Effector memory CD4-positive, alpha-beta T cell (primary cell): ENCODE data around the gene MAFF.
A peak's percentile ranks its signal among the peaks of the same experiment; 100 is the strongest.

ENCODE experiments used
- DNase-seq, 3 donors: peaks; one replicate each; pipeline ENCODE4 v3.0.0-alpha.2; 2020
- H3K27ac ChIP-seq: 2 replicates; pipeline ENCODE4 v1.7.0; 2013; ENCODE audit warnings: mild to moderate bottlenecking, low read length, moderate library complexity; ENCODE audit not compliant: insufficient read depth, poor library complexity, severe bottlenecking
- H3K27me3 ChIP-seq: replicated peaks from 2 replicates; pipeline ENCODE4 v1.7.0; 2013; ENCODE audit warnings: mild to moderate bottlenecking, low read length; ENCODE audit not compliant: insufficient read depth, control insufficient read depth, poor library complexity, severe bottlenecking
- H3K36me3 ChIP-seq: 2 replicates; pipeline ENCODE4 v1.7.0; 2013; ENCODE audit warnings: mild to moderate bottlenecking, low read length, moderate library complexity; ENCODE audit not compliant: control insufficient read depth, insufficient read depth
- H3K4me1 ChIP-seq: 2 replicates; pipeline ENCODE4 v1.7.0; 2013; ENCODE audit warnings: low read length, mild to moderate bottlenecking; ENCODE audit not compliant: control insufficient read depth, insufficient read depth, poor library complexity, severe bottlenecking
- H3K4me3 ChIP-seq: 2 replicates; pipeline ENCODE4 v1.7.0; 2013; ENCODE audit warnings: low read length, low read depth, mild to moderate bottlenecking; ENCODE audit not compliant: insufficient read depth, poor library complexity, severe bottlenecking
- H3K9me3 ChIP-seq: 2 replicates; pipeline ENCODE4 v1.7.0; 2013; ENCODE audit warnings: mild to moderate bottlenecking, low read length, moderate library complexity; ENCODE audit not compliant: control insufficient read depth

The MAFF gene

GRCh38 chr22:38213990-38214301 is 12.2 kb downstream of the MAFF start:
- Histone ChIP-seq H3K36me3 (no peaks in the 10 kb centered on the region), H3K27ac (peak overlapping the region; percentile 42), H3K9me3 (no peaks in the 10 kb centered on the region), H3K4me3 (peak overlapping the region; percentile 29), H3K4me1 (peaks cover 22% of the 10 kb centered on the region), H3K27me3 (no peaks in the 10 kb centered on the region)
- no peak for DNase-seq

- no peaks in the 10 kb centered on the region for H3K27me3 ChIP-seq
- no peaks in the 10 kb centered on the region for H3K9me3 ChIP-seq
- peak; percentile 68 to 71 (median 68) for DNase-seq
- H3K4me3 ChIP-seq = peak overlapping the region; percentile 29
- peak overlapping the region; percentile 42 for H3K27ac ChIP-seq
- peaks cover 27% of the 10 kb centered on the region for H3K4me1 ChIP-seq
- no peaks in the 10 kb centered on the region for H3K36me3 ChIP-seq
Observed at GRCh38 chr22:38214302-38215056, 12.7 kb downstream of the MAFF start.

- Histone ChIP-seq H3K9me3 (no peaks in the 10 kb centered on the region), H3K4me3 (no peak overlapping the region), H3K27ac (no peak overlapping the region), H3K36me3 (no peaks in the 10 kb centered on the region), H3K4me1 (peaks cover 37% of the 10 kb centered on the region), H3K27me3 (no peaks in the 10 kb centered on the region)
- no peak for DNase-seq
Observed at GRCh38 chr22:38215156-38216038, 13.6 kb downstream of the MAFF start.

GRCh38 chr22:38218661-38219622 is 17.1 kb downstream of the MAFF start:
- DNase-seq = peak; percentile 62 to 70 (median 64)
- peak overlapping the region; percentile 74 for H3K27ac ChIP-seq
- H3K4me1 ChIP-seq = peaks cover 33% of the 10 kb centered on the region
- H3K36me3 ChIP-seq = peaks cover 11% of the 10 kb centered on the region
- H3K9me3 ChIP-seq = no peaks in the 10 kb centered on the region
- no peaks in the 10 kb centered on the region for H3K27me3 ChIP-seq
- H3K4me3 ChIP-seq = no peak overlapping the region

GRCh38 chr22:38219632-38220031 is 17.8 kb downstream of the MAFF start:
- H3K27me3 ChIP-seq = no peaks in the 10 kb centered on the region
- peaks cover 30% of the 10 kb centered on the region for H3K4me1 ChIP-seq
- H3K36me3 ChIP-seq = peaks cover 15% of the 10 kb centered on the region
- DNase-seq = no peak
- H3K9me3 ChIP-seq = no peaks in the 10 kb centered on the region
- no peak overlapping the region for H3K4me3 ChIP-seq
- H3K27ac ChIP-seq = peak overlapping the region; percentile 74

- no peak for DNase-seq
- Histone ChIP-seq H3K36me3 (peaks cover 21% of the 10 kb centered on the region), H3K27ac (peak overlapping the region; percentile 74), H3K9me3 (no peaks in the 10 kb centered on the region), H3K4me1 (peaks cover 30% of the 10 kb centered on the region), H3K27me3 (no peaks in the 10 kb centered on the region), H3K4me3 (no peak overlapping the region)
Observed at GRCh38 chr22:38220163-38220562, 18.4 kb downstream of the MAFF start.

- Histone ChIP-seq H3K4me3 (no peak overlapping the region), H3K4me1 (peaks cover 30% of the 10 kb centered on the region), H3K27ac (no peak overlapping the region)
Observed at GRCh38 chr22:38220653-38221386, 19.0 kb downstream of the MAFF start.

GRCh38 chr22:38221407-38221806 is 19.6 kb downstream of the MAFF start:
- Histone ChIP-seq H3K9me3 (no peaks in the 10 kb centered on the region), H3K4me1 (peaks cover 30% of the 10 kb centered on the region), H3K27ac (no peak overlapping the region), H3K27me3 (no peaks in the 10 kb centered on the region), H3K36me3 (peaks cover 25% of the 10 kb centered on the region), H3K4me3 (no peak overlapping the region)
- DNase-seq = no peak

More at GRCh38 chr22:38220653-38221386, 19.0 kb downstream of the MAFF start:
- Histone ChIP-seq H3K27me3 (no peaks in the 10 kb centered on the region), H3K36me3 (peaks cover 25% of the 10 kb centered on the region), H3K9me3 (no peaks in the 10 kb centered on the region)
- DNase-seq = no peak
